PFSK-1 (cell line): ENCODE measurements around the gene MTX2.

Source experiments
- FOXP2 ChIP-seq: optimal IDR thresholded peaks from 2 replicates; pipeline ENCODE3; 2011; ENCODE audit warnings: borderline replicate concordance, control low read depth, inconsistent platforms; ENCODE audit not compliant: insufficient read depth; ENCODE audit errors: extremely low read length, extremely low read depth
- POLR2AphosphoS5 ChIP-seq: IDR thresholded peaks from 2 replicates; pipeline ENCODE4 v1.6.1; 2012; ENCODE audit warnings: low read depth, mild to moderate bottlenecking, control low read depth, low read length, moderate library complexity
- REST ChIP-seq, 2 experiments: IDR thresholded peaks; 2 replicates each; pipeline versions ENCODE4 v1.6.1 to v1.8.0; 2011 to 2012; ENCODE audit warnings: low read depth in 2 of 2, low read length in 2 of 2, control low read depth in 1 of 2, inconsistent platforms in 1 of 2, mild to moderate bottlenecking in 1 of 2, moderate library complexity in 1 of 2; ENCODE audit not compliant: insufficient read depth in 1 of 2
- SIN3A ChIP-seq: IDR thresholded peaks from 2 replicates; pipeline ENCODE4 v1.6.1; 2012; ENCODE audit warnings: mild to moderate bottlenecking, low read length, moderate library complexity, borderline replicate concordance; ENCODE audit not compliant: insufficient read depth
- TAF1 ChIP-seq: IDR thresholded peaks from 2 replicates; pipeline ENCODE4 v1.6.1; 2012; ENCODE audit warnings: low read length, control low read depth, borderline replicate concordance; ENCODE audit not compliant: insufficient read depth

MTX2 gene

GRCh38 chr2:176292608-176293007, 23.4 kb downstream of the MTX2 start:
- TF ChIP-seq FOXP2, result no peak
- no peak for TF ChIP-seq REST (IDR thresholded peaks at IDR 0.05; ENCODE audit: insufficient read depth in 1 of 2, low read depth in 2 of 2, low read length in 2 of 2)
- no peak for TF ChIP-seq POLR2AphosphoS5
- no peak for TF ChIP-seq TAF1

- TF ChIP-seq TAF1 (no peak), POLR2AphosphoS5 (no peak), SIN3A (no peak), REST (IDR thresholded peaks at IDR 0.05; ENCODE audit: insufficient read depth in 1 of 2, low read depth in 2 of 2, low read length in 2 of 2) (no peak), FOXP2 (no peak)
Observed at GRCh38 chr2:176293334-176293733, 24.1 kb downstream of the MTX2 start.

GRCh38 chr2:176297067-176297466, 27.8 kb downstream of the MTX2 start:
- TF ChIP-seq POLR2AphosphoS5 (no peak), TAF1 (no peak), REST (IDR thresholded peaks at IDR 0.05; ENCODE audit: insufficient read depth in 1 of 2, low read depth in 2 of 2, low read length in 2 of 2) (no peak), FOXP2 (no peak), SIN3A (no peak)

- TF ChIP-seq TAF1 (no peak), SIN3A (no peak), REST (IDR thresholded peaks at IDR 0.05; ENCODE audit: insufficient read depth in 1 of 2, low read depth in 2 of 2, low read length in 2 of 2) (no peak), FOXP2 (no peak), POLR2AphosphoS5 (no peak)
Observed at GRCh38 chr2:176297737-176298136, 28.5 kb downstream of the MTX2 start.

- TF ChIP-seq TAF1, result no peak
- TF ChIP-seq REST (IDR thresholded peaks at IDR 0.05; ENCODE audit: insufficient read depth in 1 of 2, low read depth in 2 of 2, low read length in 2 of 2), result no peak
- TF ChIP-seq POLR2AphosphoS5, result no peak
- no peak for TF ChIP-seq SIN3A
- no peak for TF ChIP-seq FOXP2
Observed at GRCh38 chr2:176317199-176317598, 48.0 kb downstream of the MTX2 start.
